Activated naive CD8-positive, alpha-beta T cell treated with anti-CD3 and anti-CD28 coated beads for 36 hours (primary cell): ENCODE measurements around the gene AP1B1. TPM values are rescaled to one million over a fixed set of nuclear protein-coding genes. Genes with fewer than 3 reads are reported as not detected.
"Not testable (repeated sequence)": the region's sequence is repeated elsewhere in the genome, so short reads cannot be mapped to it uniquely, and the experiment has no call there.

ENCODE experiments used
- DNase-seq: peaks from one replicate; pipeline ENCODE4 v3.0.0; 2021
- H3K27ac Mint-ChIP-seq: one replicate; pipeline ENCODE4 v1.8.0; 2022; ENCODE audit warnings: mild to moderate bottlenecking, moderate library complexity, mixed read lengths
- H3K27me3 Mint-ChIP-seq: one replicate; pipeline ENCODE4 v1.8.0; 2022; ENCODE audit warnings: mild to moderate bottlenecking, mixed read lengths
- H3K36me3 Mint-ChIP-seq: one replicate; pipeline ENCODE4 v1.8.0; 2021; ENCODE audit warnings: mild to moderate bottlenecking, mixed read lengths
- H3K4me1 Mint-ChIP-seq: one replicate; pipeline ENCODE4 v1.8.0; 2021; ENCODE audit warnings: mixed read lengths
- H3K4me3 Mint-ChIP-seq: one replicate; pipeline ENCODE4 v1.8.0; 2022; ENCODE audit warnings: mild to moderate bottlenecking, moderate library complexity, mixed read lengths
- H3K9me3 Mint-ChIP-seq: one replicate; pipeline ENCODE4 v1.8.0; 2022; ENCODE audit warnings: mixed read lengths
- total RNA-seq, 2 experiments: library from RNA; stranded (reverse); gene quantifications; one replicate each; pipeline ENCODE4 v1.2.3, GENCODE V29; 2021

Gene AP1B1
- total RNA-seq, 2 experiments from 2014 or later, result 66.5 to 72.0 TPM

DNA sequence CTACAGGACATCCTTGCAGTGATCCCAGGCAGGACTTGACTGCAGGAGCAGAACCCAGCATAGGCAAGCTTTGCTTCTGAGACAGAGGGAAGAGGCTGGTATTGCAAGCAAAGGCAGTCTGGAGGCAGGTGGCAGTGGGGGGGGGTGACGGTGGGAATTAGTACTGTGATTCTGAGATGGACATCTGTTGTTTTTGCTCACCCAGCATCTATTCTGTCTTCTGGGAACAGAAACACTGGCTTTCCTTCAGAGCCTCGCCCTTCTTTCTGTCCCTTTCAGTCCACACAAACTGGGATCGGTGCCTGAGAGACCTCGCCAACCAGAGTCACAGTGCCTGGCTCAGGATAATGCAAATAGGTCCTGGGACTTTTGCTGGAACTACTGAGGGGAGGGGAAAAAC lies 41.7 kb downstream of the AP1B1 start:
- peaks cover 14% of the 10 kb centered on the region for H3K36me3 Mint-ChIP-seq

GRCh38 chr22:29345932-29346331 lies 42.4 kb downstream of the AP1B1 start:
- Mint-ChIP-seq H3K27ac (no peak overlapping the region), H3K4me1 (no peaks in the 10 kb centered on the region), H3K4me3 (no peak overlapping the region), H3K9me3 (no peaks in the 10 kb centered on the region), H3K27me3 (no peaks in the 10 kb centered on the region), H3K36me3 (peaks cover 12% of the 10 kb centered on the region)
- no peak for DNase-seq

More for the DNA sequence above, 41.7 kb downstream of the AP1B1 start:
- Mint-ChIP-seq H3K27ac (no peak overlapping the region), H3K4me3 (no peak overlapping the region), H3K9me3 (no peaks in the 10 kb centered on the region), H3K27me3 (no peaks in the 10 kb centered on the region), H3K4me1 (no peaks in the 10 kb centered on the region)
- DNase-seq, result no peak

- H3K27ac Mint-ChIP-seq, H3K4me3 Mint-ChIP-seq, H3K4me1 Mint-ChIP-seq: not testable (repeated sequence)
Observed at GRCh38 chr22:29344889-29345288, 43.5 kb downstream of the AP1B1 start.

GRCh38 chr22:29344137-29344536 lies 44.2 kb downstream of the AP1B1 start:
- Mint-ChIP-seq H3K36me3 (peaks cover 9% of the 10 kb centered on the region), H3K27ac (no peak overlapping the region), H3K9me3 (no peaks in the 10 kb centered on the region), H3K27me3 (no peaks in the 10 kb centered on the region), H3K4me3 (no peak overlapping the region), H3K4me1 (no peaks in the 10 kb centered on the region)
- DNase-seq, result no peak

More at GRCh38 chr22:29344889-29345288, 43.5 kb downstream of the AP1B1 start:
- not testable (repeated sequence) for H3K9me3 Mint-ChIP-seq, H3K27me3 Mint-ChIP-seq, H3K36me3 Mint-ChIP-seq, DNase-seq

GRCh38 chr22:29343313-29343805 lies 45.0 kb downstream of the AP1B1 start:
- Mint-ChIP-seq H3K27me3 (no peaks in the 10 kb centered on the region), H3K9me3 (no peaks in the 10 kb centered on the region), H3K4me1 (no peaks in the 10 kb centered on the region), H3K4me3 (no peak overlapping the region), H3K27ac (no peak overlapping the region), H3K36me3 (peaks cover 6% of the 10 kb centered on the region)
- DNase-seq, result no peak

DNA sequence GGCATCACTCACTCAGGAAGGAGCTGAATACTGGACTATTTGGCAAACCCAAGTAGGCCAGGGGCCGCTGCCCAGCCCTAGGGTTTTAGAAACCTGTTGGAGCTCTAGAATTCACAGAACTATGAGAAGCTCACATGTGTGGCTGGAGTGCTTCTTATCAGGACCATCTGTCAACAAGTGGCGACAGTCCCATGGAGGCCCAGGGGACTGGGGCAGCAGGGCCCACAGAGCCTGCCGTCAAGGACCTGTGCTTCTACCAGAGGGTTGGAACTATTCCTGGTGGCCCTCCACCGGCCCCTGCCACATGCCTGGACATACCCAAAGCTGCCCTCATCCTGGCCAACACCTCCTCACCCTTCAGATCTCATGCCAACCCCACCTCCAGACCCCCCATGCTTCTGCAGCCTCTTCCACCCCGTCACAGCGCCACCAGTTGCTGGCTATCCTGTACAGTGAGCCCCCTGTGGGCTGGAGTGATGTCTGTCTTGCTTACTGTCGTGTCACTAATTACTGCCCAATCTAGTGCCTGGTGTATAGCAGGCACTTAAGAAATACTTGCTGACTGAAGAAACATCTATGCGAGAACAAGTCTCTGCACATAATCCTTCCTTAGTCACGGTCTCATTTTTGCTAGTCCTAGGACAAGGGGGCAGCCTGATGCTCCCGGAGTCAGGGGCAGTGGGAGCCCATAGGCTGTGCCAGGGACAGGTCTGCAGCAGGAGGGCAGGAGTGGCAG lies 45.6 kb downstream of the AP1B1 start:
- Mint-ChIP-seq H3K27ac (no peak overlapping the region), H3K27me3 (no peaks in the 10 kb centered on the region), H3K4me3 (no peak overlapping the region), H3K4me1 (no peaks in the 10 kb centered on the region), H3K36me3 (peaks cover 6% of the 10 kb centered on the region), H3K9me3 (no peaks in the 10 kb centered on the region)
- DNase-seq, result no peak

DNA sequence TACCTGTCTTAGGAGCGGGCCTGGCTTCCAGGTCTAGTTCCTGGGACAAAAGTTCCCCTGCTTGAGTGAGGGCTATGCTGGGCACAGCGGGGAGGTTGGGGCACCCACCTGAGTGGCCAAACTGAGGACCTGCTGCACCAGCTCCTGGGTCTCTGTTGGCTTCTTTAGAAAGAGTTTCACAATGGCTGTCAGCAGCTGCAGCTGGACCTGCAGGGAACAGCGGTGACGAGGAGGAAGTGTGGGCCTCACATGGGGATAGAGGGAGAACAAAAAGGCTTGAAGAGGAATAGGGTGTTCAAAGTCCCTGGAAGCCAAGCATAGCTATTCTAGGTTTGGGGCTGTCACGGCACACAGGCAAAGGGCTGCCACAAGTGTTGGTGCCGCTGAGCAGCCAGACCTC lies 46.2 kb downstream of the AP1B1 start:
- no peak for DNase-seq
- no peak overlapping the region for H3K4me3 Mint-ChIP-seq
- H3K27me3 Mint-ChIP-seq, result no peaks in the 10 kb centered on the region
- H3K9me3 Mint-ChIP-seq, result no peaks in the 10 kb centered on the region
- no peak overlapping the region for H3K27ac Mint-ChIP-seq
- no peaks in the 10 kb centered on the region for H3K4me1 Mint-ChIP-seq
- peaks cover 6% of the 10 kb centered on the region for H3K36me3 Mint-ChIP-seq

DNA sequence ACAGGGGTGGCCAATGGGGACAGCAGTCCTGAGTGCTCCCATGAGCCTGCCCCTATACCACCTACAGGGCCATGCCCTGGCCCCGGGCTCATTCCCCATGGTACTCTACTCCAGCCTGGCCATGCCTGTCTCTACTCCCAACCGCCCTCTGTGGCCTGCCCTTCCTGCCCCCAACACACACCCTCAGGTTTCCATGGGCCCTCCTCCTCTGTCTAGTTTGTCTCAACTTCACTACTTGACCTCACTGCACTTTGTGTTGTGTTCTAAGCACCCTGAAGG lies 46.6 kb downstream of the AP1B1 start:
- H3K27ac Mint-ChIP-seq, result no peak overlapping the region
- H3K9me3 Mint-ChIP-seq, result no peaks in the 10 kb centered on the region
- H3K4me3 Mint-ChIP-seq, result no peak overlapping the region
- H3K4me1 Mint-ChIP-seq, result no peaks in the 10 kb centered on the region
- peaks cover 6% of the 10 kb centered on the region for H3K36me3 Mint-ChIP-seq
- no peak for DNase-seq
- H3K27me3 Mint-ChIP-seq, result no peaks in the 10 kb centered on the region

DNA sequence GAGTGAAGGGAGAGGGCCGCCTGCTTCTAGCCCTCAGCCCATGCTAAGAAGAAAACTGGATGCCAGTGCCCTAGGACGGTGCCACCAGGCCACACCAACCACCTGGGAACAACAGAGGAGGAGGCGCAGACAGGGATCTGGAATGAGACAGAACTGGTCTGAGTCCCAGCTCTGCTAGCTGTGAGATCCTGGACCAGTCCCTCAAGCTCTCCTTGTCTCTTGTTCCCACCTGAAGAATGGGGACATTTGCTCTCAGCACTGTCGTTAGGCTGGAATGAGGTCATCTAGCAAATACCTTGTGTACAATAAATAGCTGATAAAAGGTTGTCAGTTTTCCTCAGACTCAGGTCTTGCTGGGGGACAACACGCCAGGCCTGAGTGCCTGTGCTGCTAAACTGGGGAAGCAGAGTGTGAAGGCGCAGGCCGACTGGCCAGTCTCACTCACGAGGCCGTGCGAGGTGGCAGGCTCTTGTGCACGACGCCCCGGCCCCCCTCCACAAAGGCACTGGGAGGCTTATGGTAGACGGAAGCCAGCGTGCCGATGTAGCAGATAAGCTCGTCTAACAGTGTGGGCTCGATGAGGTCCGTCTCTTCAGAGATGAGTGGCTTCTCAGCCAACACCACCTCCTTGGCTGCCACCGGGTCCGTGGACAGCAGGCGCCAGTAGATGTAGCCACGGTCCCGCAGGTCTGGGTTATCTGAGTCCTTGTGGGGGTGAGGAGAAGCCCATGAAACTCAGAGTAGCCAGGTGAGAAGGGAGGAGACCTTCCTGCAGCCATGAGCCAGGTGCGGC lies 47.1 kb downstream of the AP1B1 start:
- no peak for DNase-seq
- H3K36me3 Mint-ChIP-seq, result peaks cover 6% of the 10 kb centered on the region
- no peak overlapping the region for H3K4me3 Mint-ChIP-seq
- no peaks in the 10 kb centered on the region for H3K27me3 Mint-ChIP-seq
- H3K9me3 Mint-ChIP-seq, result no peaks in the 10 kb centered on the region
- no peak overlapping the region for H3K27ac Mint-ChIP-seq
- no peaks in the 10 kb centered on the region for H3K4me1 Mint-ChIP-seq

GRCh38 chr22:29340566-29340965 lies 47.8 kb downstream of the AP1B1 start:
- no peak for DNase-seq
- Mint-ChIP-seq H3K27ac (no peak overlapping the region), H3K9me3 (no peaks in the 10 kb centered on the region), H3K4me3 (no peak overlapping the region), H3K4me1 (no peaks in the 10 kb centered on the region), H3K27me3 (no peaks in the 10 kb centered on the region), H3K36me3 (peaks cover 6% of the 10 kb centered on the region)

GRCh38 chr22:29339381-29340235 lies 48.8 kb downstream of the AP1B1 start:
- Mint-ChIP-seq H3K27me3 (no peaks in the 10 kb centered on the region), H3K27ac (no peak overlapping the region), H3K4me3 (no peak overlapping the region), H3K36me3 (peaks cover 7% of the 10 kb centered on the region), H3K4me1 (no peaks in the 10 kb centered on the region), H3K9me3 (no peaks in the 10 kb centered on the region)
- no peak for DNase-seq

- no peak overlapping the region for H3K27ac Mint-ChIP-seq
- H3K4me1 Mint-ChIP-seq, result no peaks in the 10 kb centered on the region
- no peaks in the 10 kb centered on the region for H3K27me3 Mint-ChIP-seq
- peaks cover 7% of the 10 kb centered on the region for H3K36me3 Mint-ChIP-seq
- no peak overlapping the region for H3K4me3 Mint-ChIP-seq
- no peaks in the 10 kb centered on the region for H3K9me3 Mint-ChIP-seq
- DNase-seq, result no peak
Observed at GRCh38 chr22:29338398-29338797, 50.0 kb downstream of the AP1B1 start.

DNA sequence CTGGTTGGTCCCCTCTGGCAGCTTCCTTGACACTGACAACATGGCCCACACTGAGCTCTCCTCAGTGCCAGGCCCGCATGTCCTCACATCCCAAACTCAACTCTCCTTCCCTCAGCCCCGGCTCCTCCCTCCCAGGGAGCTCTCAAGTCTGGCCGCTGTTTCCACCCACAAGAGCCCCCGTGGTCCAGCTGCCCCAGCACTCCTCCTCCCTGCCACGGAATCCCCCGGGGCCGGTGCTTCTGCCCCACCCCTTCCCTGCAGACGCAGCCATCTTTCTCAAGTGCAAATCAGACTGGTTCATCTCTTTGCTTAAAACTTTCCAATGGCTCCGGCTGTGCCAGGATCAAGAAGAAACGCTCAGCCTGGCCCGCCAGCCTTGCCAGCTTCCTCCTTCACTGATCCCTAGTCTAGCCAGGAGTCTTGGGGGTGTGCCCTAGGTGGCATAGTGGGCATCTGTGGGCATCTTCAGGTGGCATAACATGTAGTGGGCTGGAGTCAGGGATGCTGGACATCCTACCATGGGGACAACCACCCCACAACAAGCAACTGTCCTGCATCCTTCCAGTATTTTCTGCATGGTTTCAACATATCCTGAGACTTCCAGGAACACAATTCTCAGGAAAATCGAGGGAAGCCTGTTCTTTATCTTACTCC lies 50.6 kb downstream of the AP1B1 start:
- no peaks in the 10 kb centered on the region for H3K9me3 Mint-ChIP-seq

GRCh38 chr22:29336751-29337490 lies 51.4 kb downstream of the AP1B1 start:
- no peaks in the 10 kb centered on the region for H3K4me1 Mint-ChIP-seq
- no peaks in the 10 kb centered on the region for H3K27me3 Mint-ChIP-seq
- no peak overlapping the region for H3K4me3 Mint-ChIP-seq
- no peak for DNase-seq
- peaks cover 3% of the 10 kb centered on the region for H3K36me3 Mint-ChIP-seq
- H3K9me3 Mint-ChIP-seq, result no peaks in the 10 kb centered on the region
- peak overlapping the region; percentile 65 for H3K27ac Mint-ChIP-seq

More for the DNA sequence above, 50.6 kb downstream of the AP1B1 start:
- Mint-ChIP-seq H3K27me3 (no peaks in the 10 kb centered on the region), H3K36me3 (peaks cover 4% of the 10 kb centered on the region), H3K27ac (no peak overlapping the region), H3K4me3 (no peak overlapping the region), H3K4me1 (no peaks in the 10 kb centered on the region)
- no peak for DNase-seq
